ENCODE measurements around the gene CMTM1. TPM values are rescaled to one million over a fixed set of nuclear protein-coding genes. Genes with fewer than 3 reads are reported as not detected.
"Not testable (repeated sequence)": the region's sequence is repeated elsewhere in the genome, so short reads cannot be mapped to it uniquely, and the experiment has no call there.

The CMTM1 gene
- total RNA-seq, 1 donor from 2014 or later, result 8.4 TPM

GRCh38 chr16:66605979-66606751 is 39.9 kb downstream of the CMTM1 start:
- Mint-ChIP-seq H3K9me3 (no peaks in the 10 kb centered on the region), H3K27me3 (peaks cover 3% of the 10 kb centered on the region), H3K4me1 (ENCODE audit: unreplicated experiment) (peaks cover 18% of the 10 kb centered on the region), H3K27ac (peak overlapping the region; percentile 84), H3K36me3 (no peaks in the 10 kb centered on the region), H3K4me3 (peak overlapping the region; percentile 82)
- no peak for DNase-seq (ENCODE audit: extremely low spot score, unreplicated experiment)
- no peak for TF ChIP-seq CTCF (conservative IDR thresholded peaks at IDR 0.05)

- H3K4me3 Mint-ChIP-seq, result peak overlapping the region; percentile 76
- H3K9me3 Mint-ChIP-seq, result no peaks in the 10 kb centered on the region
- peak; percentile 93 for DNase-seq (ENCODE audit: extremely low spot score, unreplicated experiment)
- TF ChIP-seq CTCF (conservative IDR thresholded peaks at IDR 0.05), result peak; percentile 96
- H3K27ac Mint-ChIP-seq, result peak overlapping the region; percentile 85
- H3K27me3 Mint-ChIP-seq, result peaks cover 3% of the 10 kb centered on the region
- peaks cover 4% of the 10 kb centered on the region for H3K36me3 Mint-ChIP-seq
- H3K4me1 Mint-ChIP-seq (ENCODE audit: unreplicated experiment), result peaks cover 14% of the 10 kb centered on the region
These were observed 42.3 kb downstream of the CMTM1 start for GRCh38 chr16:66608241-66609138.

GRCh38 chr16:66609139-66609510 is 42.9 kb downstream of the CMTM1 start:
- H3K36me3 Mint-ChIP-seq, result peaks cover 4% of the 10 kb centered on the region
- DNase-seq (ENCODE audit: extremely low spot score, unreplicated experiment), result no peak
- peaks cover 8% of the 10 kb centered on the region for H3K4me1 Mint-ChIP-seq (ENCODE audit: unreplicated experiment)
- H3K27ac Mint-ChIP-seq, result no peak overlapping the region
- no peak overlapping the region for H3K4me3 Mint-ChIP-seq
- TF ChIP-seq CTCF (conservative IDR thresholded peaks at IDR 0.05), result no peak
- H3K9me3 Mint-ChIP-seq, result no peaks in the 10 kb centered on the region
- no peaks in the 10 kb centered on the region for H3K27me3 Mint-ChIP-seq

- DNase-seq (ENCODE audit: extremely low spot score, unreplicated experiment), result no peak
- Mint-ChIP-seq H3K27me3 (no peaks in the 10 kb centered on the region), H3K36me3 (peaks cover 4% of the 10 kb centered on the region), H3K9me3 (no peaks in the 10 kb centered on the region), H3K4me3 (no peak overlapping the region), H3K4me1 (ENCODE audit: unreplicated experiment) (peaks cover 8% of the 10 kb centered on the region), H3K27ac (peak overlapping the region; percentile 48)
- TF ChIP-seq CTCF (conservative IDR thresholded peaks at IDR 0.05), result no peak
These were observed 44.0 kb downstream of the CMTM1 start for GRCh38 chr16:66610111-66610820.

GRCh38 chr16:66611911-66612310 is 45.7 kb downstream of the CMTM1 start:
- not testable (repeated sequence) for H3K27ac Mint-ChIP-seq; H3K4me3 Mint-ChIP-seq; DNase-seq (ENCODE audit: extremely low spot score, unreplicated experiment); H3K27me3 Mint-ChIP-seq; H3K9me3 Mint-ChIP-seq; H3K36me3 Mint-ChIP-seq
- peaks cover 11% of the 10 kb centered on the region for H3K4me1 Mint-ChIP-seq (ENCODE audit: unreplicated experiment)
